NCI-H1048 (cell line): ENCODE results near the gene DOK7.
"Not testable (repeated sequence)": the region's sequence is repeated elsewhere in the genome, so short reads cannot be mapped to it uniquely, and the experiment has no call there.

Experiments
- DNase-seq: peaks from one replicate; lab custom pipeline; 2025; lab: John Stamatoyannopoulos, UW

Gene DOK7

DNA sequence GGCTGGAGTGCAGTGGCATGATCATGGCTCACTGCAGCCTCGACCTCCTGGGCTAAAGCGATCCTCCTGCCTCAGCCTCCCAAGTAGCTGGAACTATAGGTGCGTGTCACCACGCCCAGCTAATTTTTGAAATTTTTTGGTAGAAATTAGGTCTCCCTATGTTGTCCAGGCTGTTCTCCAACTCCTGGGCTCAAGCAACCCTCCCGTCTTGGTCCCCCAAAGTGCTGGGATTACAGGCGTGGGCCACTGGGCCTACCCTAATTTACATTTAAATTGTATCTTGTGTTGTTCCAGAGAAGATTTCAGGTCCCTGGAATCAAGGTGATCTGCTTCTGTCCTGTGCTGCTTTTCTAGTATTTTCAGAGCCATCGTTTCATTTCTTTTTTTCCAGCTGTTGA is 70.3 kb downstream of the DOK7 start:
- DNase-seq, result no peak

DNA sequence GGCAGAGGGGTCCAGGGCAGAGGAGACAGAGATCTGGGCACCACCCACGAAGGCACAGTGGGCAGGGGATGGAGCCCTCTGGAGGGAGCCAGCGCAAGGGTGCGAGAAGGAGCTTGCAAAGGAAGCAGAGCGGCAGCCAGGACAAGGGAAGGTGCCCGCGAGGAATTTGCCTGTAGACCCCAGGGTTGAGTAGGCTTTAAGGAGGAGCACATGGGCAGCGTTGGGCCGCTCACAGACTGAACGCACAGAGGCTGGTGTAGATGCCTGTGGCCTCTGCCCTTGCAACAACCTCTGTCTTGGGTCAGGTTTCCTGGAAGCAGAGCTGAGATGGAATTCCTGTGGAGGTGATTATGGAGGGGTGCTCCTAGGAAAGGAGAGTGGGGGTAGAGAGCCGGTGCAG is 72.7 kb downstream of the DOK7 start:
- DNase-seq, result not testable (repeated sequence)

GRCh38 chr4:3538906-3539305 is 75.8 kb downstream of the DOK7 start:
- not testable (repeated sequence) for DNase-seq

GRCh38 chr4:3543415-3543814 is 80.3 kb downstream of the DOK7 start:
- not testable (repeated sequence) for DNase-seq
